ENCODE results near the gene CAPN15.

CAPN15 gene

DNA sequence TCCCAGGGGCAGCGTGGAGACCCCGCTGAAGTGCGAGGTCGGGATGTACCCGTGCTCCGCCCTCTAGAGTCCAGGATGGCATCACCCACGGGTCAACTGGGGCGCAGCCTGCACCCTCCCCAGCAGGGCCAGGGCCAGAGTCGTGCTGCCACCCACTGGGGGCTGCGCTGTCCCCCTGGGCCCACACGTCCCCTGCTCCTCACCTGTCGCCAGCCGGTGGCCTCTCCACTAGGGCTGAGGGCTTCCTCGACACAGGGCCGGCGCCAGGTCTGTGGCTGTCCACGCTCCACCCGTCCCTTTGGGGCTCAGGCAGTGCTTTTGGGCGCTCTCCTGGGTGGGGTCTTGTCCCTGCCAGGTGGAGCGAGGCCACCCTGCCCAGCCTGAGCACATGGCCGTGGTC is 21.1 kb downstream of the CAPN15 start:
- no peak for DNase-seq

DNA sequence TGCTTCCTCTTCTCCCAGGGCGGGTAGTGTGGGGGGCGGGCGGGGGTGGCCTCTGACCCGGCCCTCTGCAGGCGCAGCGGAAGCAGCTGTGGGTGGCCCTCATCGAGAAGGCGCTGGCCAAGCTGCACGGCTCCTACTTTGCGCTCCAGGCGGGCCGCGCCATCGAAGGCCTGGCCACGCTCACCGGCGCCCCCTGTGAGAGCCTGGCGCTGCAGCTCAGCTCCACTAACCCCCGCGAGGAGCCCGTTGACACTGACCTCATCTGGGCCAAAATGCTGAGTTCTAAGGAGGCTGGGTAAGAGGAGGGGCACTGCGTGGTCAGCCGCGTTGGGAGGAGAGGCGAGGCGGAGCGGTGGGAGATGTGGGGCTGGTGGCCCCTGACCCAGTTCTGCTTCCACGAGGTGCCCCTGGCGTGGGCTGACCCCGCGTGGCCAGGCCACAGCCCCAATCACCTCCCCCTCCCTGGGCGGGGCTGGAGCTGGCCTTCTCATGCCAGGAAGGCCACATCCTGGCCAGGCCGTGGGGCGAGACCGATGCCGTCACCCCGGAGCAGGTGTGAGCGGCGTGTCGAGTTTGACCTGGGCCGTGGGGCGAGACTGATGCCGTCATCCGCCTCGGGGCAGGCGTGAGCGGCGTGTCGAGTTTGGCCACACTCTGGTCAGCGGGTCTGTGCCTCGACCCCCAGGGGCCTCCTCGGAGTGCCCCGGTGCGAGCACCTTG is 22.2 kb downstream of the CAPN15 start:
- DNase-seq, result no peak

DNA sequence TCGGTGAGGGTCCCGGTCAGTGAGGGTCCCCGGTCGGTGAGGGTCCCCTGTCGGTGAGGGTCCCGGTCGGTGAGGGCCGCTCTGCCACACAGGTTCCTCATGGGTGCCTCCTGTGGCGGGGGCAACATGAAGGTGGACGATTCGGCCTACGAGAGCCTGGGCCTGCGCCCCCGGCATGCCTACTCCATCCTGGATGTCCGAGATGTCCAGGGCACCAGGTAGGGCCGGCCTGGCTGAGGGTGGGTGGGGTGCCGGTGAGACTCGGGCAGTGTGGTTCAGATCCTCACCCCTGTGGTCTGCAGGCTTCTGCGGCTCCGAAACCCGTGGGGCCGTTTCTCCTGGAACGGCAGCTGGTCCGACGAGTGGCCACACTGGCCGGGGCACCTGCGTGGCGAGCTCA is 23.7 kb downstream of the CAPN15 start:
- no peak for DNase-seq

DNA sequence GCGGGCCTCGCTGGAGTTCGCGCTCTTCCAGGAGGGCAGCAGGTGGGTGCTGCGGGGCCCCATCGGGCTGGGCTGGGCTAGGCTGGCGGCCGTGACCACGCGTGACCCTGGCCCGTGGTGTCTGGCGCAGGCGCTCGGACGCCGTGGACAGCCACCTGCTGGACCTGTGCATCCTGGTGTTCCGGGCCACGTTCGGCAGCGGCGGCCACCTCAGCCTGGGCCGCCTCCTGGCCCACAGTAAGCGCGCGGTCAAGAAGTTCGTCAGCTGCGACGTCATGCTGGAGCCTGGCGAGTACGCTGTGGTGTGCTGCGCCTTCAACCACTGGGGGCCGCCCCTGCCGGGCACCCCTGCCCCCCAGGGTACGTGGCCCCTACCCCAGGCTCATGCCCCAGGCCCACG is 24.7 kb downstream of the CAPN15 start:
- DNase-seq, result no peak

DNA sequence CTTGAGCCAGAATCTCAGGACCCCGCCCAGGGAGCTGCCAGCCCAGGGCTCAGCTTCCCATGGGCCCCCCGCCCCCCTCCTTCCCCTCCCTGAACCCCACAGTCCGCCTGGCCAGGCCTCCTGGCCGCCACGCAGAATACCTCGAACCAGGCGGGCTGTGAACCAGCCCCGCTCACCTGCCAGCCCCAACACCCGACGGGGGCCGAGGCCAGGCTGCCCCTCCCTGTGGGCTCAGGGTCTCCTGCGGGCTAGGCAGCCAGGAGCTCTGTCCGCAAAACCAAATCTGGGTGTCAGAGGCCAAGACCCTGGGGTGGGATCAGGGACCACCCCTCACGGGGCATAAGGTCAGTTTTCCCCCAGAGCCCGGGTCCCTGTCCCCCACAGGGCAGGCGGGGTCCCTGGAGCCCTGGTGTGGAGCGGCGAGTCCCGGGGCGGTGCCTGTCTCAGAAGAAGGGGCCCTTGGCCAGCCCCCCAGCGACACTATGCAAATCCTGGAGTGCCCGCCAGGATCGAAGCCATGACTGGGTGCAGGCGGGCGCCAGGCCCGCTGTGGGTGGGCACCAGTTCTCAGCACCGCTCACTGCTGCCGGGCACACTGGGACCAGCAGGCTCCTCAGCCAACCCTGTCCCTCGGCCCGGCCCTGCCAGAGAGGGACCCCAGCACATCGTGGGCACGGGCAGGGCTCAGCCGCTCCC is 26.2 kb downstream of the CAPN15 start:
- no peak for DNase-seq

DNA sequence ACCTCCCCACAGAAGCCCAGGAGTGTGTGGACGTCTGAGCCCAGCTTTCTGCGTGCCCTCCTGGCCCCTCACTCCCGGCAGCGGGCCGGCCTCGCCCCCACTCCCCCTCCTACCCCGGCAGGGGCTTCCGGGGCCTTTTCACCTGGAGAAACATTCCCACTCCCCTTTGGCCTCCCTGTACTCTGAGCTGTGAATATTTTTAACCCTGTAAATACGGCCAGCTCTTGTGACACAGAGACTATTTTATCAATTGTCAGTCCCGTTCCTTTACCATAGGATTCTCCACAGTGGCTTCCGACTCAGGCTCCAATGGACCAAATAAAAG is 26.7 kb downstream of the CAPN15 start:
- no peak for DNase-seq

DNA sequence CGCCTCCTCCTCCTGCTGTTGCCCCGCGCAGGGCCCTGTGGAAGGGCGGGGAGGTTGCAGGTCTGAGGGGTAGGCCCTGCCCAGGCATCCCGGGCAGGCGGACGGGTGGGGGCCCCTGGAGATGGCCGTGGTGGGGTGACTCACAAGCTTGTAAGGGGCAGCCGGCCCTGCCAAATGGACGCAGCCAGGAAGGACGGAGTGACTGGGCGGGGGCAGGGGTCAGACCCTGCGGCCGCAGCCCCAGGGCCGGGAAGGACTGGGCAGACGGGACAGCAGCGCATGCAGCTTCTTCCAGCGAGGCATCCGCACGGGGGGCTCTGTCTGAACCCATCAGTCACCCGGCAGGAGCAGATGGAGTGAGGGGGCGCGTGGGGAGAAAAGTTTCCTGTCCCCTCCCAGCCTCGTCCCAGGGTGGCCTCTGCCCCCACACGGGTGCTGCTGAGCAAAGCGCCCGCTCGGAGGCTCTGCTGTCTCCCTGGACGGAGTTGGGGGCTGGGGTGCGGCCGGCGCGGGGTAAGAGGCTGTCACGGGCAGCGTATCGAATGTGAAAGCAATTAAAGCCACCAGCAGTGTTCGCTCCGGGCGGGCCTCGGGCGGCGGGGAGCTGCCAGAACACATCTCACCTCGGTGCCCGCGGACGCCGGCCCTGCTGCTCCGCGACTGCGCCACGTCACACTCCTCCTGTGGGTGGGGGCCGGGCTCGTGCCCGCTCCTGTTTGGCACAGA is 27.3 kb downstream of the CAPN15 start:
- DNase-seq, result no peak

DNA sequence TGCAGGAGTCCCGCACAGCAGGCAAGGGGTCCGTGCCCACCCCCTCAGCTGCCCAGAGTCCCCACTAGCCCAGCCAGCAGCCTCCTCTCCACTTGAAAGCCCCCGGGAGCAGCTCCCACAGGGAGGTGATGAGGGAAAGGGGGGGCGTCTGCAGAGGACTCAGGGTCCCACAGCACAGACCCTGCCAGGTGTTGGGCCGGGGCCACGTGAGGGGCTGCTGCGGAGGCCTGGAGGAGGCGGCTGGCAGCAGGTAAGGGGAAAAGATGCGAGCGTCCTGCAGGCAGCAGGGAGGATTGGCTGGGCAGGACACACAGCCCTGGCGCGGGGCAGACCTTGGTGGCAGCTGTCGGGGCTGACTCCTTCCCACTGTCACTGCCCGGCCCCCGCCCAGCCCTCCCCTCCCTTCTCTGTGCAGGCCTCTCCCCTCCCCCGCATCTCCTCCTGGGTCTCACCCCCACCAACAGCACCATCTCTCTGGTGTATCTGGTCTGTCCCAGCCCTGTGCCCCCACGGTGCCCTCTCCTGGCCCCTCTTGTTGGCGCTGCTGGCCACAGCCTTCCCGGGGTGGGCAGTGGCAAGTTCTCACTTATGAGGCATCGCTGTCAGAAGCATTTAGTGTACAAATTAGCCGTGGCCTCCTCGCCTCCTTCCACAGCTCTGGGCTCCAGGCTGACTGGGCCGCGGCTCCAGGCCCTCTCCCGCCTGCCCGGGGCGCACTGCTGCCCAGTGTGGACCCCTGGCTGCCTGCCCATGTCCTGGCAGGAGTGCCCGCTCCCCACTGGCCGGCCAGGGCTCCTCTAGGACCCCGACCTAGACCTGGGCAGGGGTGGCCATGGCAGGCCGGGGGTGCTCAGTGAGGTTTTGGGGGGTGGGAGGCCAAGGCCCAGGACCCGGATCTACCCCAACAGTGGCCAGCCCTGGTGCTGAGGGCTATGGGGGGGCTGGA is 28.3 kb downstream of the CAPN15 start:
- no peak for DNase-seq

DNA sequence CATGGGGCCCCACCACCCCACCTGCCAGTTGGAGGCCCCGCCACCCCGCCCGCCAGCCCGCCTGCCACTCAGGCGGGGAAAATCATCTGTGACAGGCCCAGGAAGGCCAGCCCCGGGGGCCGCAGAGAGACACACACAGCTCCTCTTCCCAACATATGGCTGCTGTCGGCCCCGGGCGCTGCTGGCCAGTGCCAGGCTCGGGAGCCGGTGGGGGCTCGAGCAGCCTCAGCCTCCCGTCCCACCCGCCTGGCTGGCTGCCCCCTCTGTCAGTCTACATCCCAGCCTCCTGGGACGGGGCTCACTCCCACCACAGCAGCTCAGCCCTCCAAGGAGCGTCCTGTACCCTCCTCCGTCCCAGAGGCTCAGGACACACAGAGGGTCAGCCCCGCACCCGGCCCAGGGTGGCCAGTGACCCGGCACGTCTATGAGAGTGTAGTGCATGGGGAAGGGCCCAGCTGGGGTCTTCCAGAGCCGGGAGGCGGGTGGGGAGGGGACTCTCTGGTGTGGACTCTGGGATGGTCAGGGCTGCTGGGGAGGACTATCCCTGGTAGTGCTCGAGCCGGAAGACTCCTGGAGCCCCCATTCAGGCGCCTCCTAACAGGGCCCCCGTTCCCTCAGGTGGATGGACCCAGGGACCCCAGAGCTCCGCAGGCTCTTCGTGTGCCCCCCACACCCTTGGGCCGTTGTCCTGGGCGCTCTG is 29.1 kb downstream of the CAPN15 start:
- DNase-seq, result no peak

DNA sequence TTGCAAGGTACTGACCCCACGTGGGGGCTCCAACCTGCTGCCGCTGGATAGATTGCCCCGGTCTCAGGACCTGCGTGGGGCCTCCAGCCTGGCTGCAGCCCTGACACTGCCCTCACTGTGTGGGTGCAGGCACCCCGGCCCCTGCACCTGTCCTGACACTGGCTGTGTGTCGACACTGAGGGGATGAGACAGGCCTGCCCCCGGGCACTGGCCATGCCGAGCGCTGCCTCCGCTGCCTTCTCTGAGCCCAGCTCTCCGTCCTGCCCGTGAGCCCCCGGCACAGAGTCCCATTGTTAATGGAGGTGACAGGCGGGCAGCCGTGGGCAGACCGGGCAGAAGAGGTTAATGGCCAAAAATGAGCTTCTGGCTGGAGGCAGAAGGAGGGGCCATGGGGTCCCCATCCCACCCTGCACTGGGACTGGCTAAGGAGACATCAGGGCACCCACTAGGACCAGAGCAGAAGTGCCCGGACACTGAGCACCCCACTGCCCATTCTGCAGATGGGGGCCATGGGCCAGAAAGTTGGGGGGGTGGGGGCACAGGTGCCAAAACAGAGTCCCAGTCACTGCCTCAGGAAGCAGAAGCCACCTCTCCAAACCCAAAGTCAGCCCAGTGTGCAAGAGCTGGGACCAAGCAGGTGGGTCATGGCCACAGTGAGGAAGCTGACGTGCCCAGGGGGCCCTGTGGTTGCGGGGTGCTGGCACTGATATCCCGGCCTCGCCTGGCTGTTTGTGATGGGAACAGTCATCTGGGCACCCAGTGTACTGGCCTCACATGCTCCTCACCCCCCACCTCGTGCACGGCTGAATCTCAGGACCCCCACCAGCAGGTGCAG is 30.2 kb downstream of the CAPN15 start:
- no peak for DNase-seq

DNA sequence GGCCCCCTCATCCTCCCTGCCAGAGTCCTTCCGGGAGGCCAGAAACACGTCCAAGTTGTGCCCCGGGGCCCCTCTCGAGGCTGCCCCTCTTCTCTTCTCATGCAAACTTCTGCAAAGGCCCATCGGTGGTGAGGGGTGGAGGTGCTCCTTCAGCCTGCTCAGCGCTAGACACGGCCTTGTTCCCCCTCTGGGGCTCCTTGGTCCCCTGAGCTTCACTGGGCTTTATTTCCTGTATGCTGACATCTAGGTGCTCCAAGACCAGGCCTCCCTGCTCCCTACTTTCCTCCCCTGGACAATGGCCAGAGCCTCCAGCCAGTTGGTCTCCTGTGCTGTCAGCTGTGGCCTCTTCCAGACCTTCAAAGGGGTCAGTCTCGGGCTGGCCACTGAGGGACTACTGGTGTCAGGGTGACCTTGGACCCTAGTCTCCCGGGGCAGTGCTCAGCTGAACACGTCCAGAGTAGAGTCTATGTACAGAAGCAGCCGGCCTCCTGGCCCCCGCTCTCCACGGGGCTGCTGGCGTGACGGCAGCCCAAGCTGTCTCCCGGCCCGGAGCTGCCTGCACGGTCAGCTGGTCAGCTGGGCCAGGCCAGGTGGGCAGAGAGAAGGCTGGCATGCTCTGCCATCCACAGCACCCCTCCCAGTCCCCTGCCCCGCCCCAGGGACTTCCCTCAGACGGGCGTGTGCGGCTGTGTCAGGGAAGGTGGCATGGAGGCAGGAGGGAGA is 30.9 kb downstream of the CAPN15 start:
- no peak for DNase-seq

DNA sequence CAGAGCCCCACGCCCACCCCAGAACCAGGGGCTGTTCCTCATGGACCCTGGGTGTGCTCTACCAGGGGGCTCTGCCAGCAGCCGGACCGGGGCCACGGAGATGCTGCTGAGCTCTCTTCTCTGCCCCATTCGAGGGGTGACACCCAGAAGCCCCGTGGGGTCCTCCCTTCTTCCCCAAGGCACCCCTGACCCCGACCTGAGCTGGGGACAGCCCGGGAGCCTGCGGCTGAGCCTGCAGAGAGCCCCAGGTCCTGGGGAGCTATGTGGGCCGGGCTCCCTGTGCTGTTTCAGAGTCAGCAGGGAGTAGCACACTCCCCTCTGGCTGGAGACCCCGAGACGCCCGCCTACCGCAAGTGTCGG is 31.5 kb downstream of the CAPN15 start:
- no peak for DNase-seq

DNA sequence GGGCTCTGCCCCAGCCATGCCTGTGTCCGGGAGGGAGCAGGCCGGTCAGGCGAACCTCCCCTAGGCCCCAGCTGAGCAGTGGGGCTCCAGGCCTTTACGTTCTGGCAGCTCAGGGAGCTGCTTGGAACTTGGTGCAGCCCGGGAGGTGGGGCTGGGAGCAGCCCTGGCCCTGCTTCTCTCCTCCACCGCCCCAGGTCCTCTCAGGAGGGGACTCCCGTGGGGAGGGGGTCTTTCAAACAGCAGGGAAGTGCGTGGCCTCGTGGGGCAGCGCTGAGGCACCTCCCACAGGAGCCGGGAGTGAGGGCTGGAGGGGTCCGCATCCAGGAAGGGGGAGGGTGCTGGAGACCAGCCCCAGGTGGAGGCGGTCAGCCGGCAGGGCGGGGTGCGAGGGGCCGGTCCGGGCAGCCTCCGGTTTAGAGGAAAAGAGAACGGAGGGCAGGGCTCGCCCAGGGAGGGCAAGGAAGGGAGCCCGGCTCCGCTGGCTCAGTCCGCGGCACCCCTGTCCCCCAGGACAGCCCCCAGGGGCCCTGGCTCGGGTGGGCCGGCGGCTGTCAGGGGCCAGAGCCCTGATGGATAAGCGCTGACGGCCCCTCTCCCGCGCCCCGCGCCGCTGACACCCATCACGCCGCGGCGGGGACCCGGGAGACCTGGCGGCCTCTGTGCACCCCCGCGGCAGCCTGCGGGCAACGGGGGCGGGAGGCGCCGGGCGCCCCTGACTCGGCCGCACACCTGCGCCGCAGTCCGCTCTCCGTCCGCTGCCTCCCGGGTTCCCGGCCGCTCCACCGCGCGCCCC is 32.1 kb downstream of the CAPN15 start:
- no peak for DNase-seq

DNA sequence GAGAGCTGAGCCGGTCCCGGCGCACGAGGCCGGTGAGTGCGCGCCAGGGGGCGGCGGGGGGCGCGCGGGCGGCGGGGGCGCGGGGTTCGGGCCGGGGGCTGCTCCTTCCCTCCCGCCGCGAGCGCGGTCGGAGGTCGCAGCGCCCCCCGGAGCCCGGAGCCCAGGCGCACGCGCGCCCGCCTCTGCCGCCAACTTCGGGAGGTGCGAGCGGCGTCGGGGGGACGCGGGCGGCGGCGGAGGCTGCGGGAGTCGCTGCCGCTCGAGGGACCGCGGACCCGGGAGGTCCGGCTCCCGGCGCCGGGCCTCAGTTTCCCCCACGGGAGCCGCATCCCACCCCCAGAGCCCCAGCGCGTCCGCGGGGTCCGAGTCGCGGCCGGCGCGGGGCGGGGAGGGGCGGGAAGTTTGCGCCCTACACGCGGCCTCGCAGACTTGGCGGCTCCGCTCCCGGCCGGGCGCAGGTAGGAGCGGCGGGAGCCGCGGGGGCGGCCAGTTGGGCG is 32.7 kb downstream of the CAPN15 start, which contains the start of gene PRR35:
PRR35 (plus strand) TSS at position 191 of the 497 bp plus-strand sequence. CDS start 2,901 bp downstream, outside the sequence.
- no peak for DNase-seq

DNA sequence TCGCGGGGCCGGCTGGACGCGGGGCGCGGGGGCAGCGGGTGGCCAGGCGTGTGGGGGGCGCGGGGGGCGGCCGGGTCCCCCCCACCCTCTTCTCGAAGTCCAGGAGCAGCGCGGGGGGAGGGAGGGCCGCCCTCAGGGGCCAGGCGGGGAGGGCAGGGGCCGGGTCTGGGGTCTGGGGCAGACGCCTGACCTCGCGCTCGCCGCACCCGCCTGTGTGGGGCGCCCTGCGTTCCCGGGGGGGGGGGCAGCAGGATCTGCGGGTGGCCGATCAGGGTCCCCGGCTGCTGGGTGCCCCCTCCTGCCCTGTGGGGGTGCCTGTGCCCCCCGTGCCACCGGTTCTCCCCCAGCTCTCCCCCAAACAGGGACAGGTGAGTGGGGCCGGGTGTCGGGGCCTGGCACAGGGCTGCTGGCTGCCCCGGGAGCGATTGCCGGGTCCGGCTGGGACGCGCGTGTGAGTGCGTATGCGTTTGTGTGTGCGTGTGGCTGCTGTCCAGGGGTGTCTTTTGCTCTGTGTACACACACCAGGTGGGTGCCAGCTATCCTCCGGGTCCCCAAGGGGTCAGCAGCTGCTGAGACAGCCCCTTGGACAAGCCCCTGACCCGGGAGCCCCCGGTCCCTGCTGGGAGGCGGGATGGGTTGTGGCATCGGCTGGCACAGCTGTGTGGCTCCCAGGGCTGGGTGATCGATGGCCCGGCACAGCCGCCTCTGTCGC is 33.3 kb downstream of the CAPN15 start:
- no peak for DNase-seq

DNA sequence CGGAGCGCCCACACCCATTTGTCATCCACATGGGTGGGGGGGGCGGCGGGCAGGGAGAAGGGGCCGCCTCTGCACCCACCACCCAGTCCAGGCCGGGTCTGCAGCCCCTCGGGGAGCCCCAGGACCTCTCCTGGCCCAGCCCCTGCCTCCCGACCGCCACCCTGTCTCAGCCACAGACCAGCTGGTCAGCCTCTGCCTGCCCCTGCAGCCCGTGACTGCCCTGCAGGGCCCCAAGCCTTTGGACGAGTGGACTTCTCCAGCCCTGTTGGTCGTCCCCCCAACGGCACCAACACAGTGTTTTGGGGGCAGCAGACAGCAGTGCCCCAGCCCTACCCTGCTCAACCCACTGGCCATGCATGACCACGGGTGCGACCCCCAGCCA is 33.9 kb downstream of the CAPN15 start:
- DNase-seq, result no peak

DNA sequence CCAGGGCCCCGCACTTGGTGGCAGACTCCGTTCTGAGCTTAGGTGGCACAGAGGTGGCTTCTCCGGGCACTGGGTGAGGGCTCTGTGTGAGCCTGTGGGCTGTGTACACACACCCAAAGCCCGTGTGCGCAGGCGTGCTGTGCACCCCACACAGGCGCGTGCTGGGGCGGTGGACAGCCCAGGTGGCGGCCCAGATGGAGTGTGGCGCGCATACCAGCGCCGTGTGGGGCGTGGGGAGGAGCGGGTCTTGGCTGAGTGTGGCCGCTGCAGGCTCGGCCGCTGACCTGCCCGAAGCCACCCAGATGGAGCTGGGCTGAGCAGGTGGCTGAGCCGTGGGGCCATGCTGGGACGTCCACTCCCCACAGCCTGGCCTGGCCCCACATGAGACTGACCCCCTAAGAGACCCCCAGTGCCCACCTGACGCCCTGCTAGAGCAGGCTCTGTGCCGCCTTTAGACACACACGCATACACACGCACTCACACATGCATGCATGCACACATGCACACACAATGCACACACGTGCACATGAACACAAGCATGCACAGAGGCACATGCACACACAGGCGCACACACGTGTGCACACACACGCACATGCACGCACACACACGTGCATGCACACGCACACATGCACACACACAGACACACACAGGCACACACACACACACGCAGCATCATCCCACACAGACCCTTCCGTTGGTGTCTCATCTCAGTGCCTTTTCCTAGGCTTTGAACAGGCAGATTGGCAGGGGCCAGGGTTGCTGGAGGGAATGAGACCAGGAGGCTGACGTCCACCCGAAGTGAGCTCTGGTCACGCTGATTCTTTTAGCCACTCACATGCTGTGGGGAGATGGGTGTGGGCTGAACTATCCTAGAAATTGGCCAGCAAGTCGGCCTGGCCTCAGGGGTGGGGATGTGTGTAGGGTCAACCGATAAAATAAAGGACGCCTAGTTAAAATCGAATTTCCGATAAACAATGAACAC is 34.7 kb downstream of the CAPN15 start:
- no peak for DNase-seq
